ENCODE data around the gene SHOX. TPM values are rescaled to one million over a fixed set of nuclear protein-coding genes. Genes with fewer than 3 reads are reported as not detected.
"Not testable (repeated sequence)": the region's sequence is repeated elsewhere in the genome, so short reads cannot be mapped to it uniquely, and the experiment has no call there.

Gene SHOX
- total and polyA plus RNA-seq, 3 donors from 2014 or later, result 0.06 to 0.16 TPM; not detected in 1

- H3K27me3 ChIP-seq; H3K4me1 ChIP-seq; intact Hi-C loops (cut with DNase I; ENCODE audit: low total_unique reads); H3K36me3 ChIP-seq (ENCODE audit: low read depth, missing control alignments); H3K4me3 ChIP-seq; H3K27ac ChIP-seq; DNase-seq; H3K9me3 ChIP-seq: not testable (repeated sequence)
- 48 to 51% methylated on average over 2 to 3 of the region's 3 CpGs for WGBS, 2 donors
Observed at GRCh38 chrX:608088-608487, 22.5 kb upstream of the SHOX start.

- no peaks in the 10 kb centered on the region for H3K4me1 ChIP-seq
- no peaks in the 10 kb centered on the region for H3K27me3 ChIP-seq
- no peaks in the 10 kb centered on the region for H3K36me3 ChIP-seq (ENCODE audit: low read depth, missing control alignments)
Observed at GRCh38 chrX:614136-614535, 16.5 kb upstream of the SHOX start.

GRCh38 chrX:617401-617800 lies 13.2 kb upstream of the SHOX start:
- DNase-seq, result no peak
- H3K4me3 ChIP-seq, result no peak overlapping the region
- H3K4me1 ChIP-seq, result no peaks in the 10 kb centered on the region
- no peak for TF ChIP-seq CTCF (IDR thresholded peaks at IDR 0.05)
- TF ChIP-seq POLR2A (IDR thresholded peaks at IDR 0.05), result no peak
- H3K36me3 ChIP-seq (ENCODE audit: low read depth, missing control alignments), result no peaks in the 10 kb centered on the region
- no peaks in the 10 kb centered on the region for H3K9me3 ChIP-seq
- H3K27me3 ChIP-seq, result no peaks in the 10 kb centered on the region
- intact Hi-C loops (cut with DNase I; ENCODE audit: low total_unique reads), result no loop called here
- no peak overlapping the region for H3K27ac ChIP-seq
- 24 to 34% methylated on average over 5 to 7 of the region's 7 CpGs for WGBS, 2 donors

More at GRCh38 chrX:614136-614535, 16.5 kb upstream of the SHOX start:
- 79 to 86% methylated on average over 5 of the region's 5 CpGs for WGBS, 2 donors
- Histone ChIP-seq H3K4me3 (no peak overlapping the region), H3K27ac (no peak overlapping the region), H3K9me3 (no peaks in the 10 kb centered on the region)
- no peak for TF ChIP-seq POLR2A (IDR thresholded peaks at IDR 0.05)
- no peak for TF ChIP-seq CTCF (IDR thresholded peaks at IDR 0.05)
- intact Hi-C loops (cut with DNase I; ENCODE audit: low total_unique reads), result no loop called here
- DNase-seq, result no peak

- 45 to 47% methylated on average over 7 to 8 of the region's 8 CpGs for WGBS, 2 donors
- TF ChIP-seq POLR2A (IDR thresholded peaks at IDR 0.05) (no peak), CTCF (IDR thresholded peaks at IDR 0.05) (no peak)
- Histone ChIP-seq H3K9me3 (no peaks in the 10 kb centered on the region), H3K27me3 (no peaks in the 10 kb centered on the region), H3K36me3 (ENCODE audit: low read depth, missing control alignments) (no peaks in the 10 kb centered on the region), H3K4me1 (no peaks in the 10 kb centered on the region), H3K27ac (no peak overlapping the region), H3K4me3 (no peak overlapping the region)
- intact Hi-C loops (cut with DNase I; ENCODE audit: low total_unique reads), result no loop called here
- DNase-seq, result no peak
Observed at GRCh38 chrX:617891-618290, 12.7 kb upstream of the SHOX start.

- H3K36me3 ChIP-seq (ENCODE audit: low read depth, missing control alignments); H3K27me3 ChIP-seq; H3K4me1 ChIP-seq; DNase-seq; H3K9me3 ChIP-seq; H3K4me3 ChIP-seq; H3K27ac ChIP-seq; intact Hi-C loops (cut with DNase I; ENCODE audit: low total_unique reads): not testable (repeated sequence)
Observed at GRCh38 chrX:618304-618703, 12.3 kb upstream of the SHOX start.

GRCh38 chrX:618761-619450 lies 11.7 kb upstream of the SHOX start:
- no peak for TF ChIP-seq POLR2A (IDR thresholded peaks at IDR 0.05)
- TF ChIP-seq CTCF (IDR thresholded peaks at IDR 0.05), result no peak
- H3K9me3 ChIP-seq, result no peaks in the 10 kb centered on the region
- H3K27ac ChIP-seq, result no peak overlapping the region
- DNase-seq, result no peak
- no peaks in the 10 kb centered on the region for H3K4me1 ChIP-seq
- no peaks in the 10 kb centered on the region for H3K27me3 ChIP-seq
- intact Hi-C loops (cut with DNase I; ENCODE audit: low total_unique reads), result no loop called here
- no peaks in the 10 kb centered on the region for H3K36me3 ChIP-seq (ENCODE audit: low read depth, missing control alignments)
- 3 to 17% methylated on average over 3 to 45 of the region's 54 CpGs for WGBS, 2 donors
- no peak overlapping the region for H3K4me3 ChIP-seq
